GM23338 (cell line): Measurements from ENCODE around the gene PPP1R12A. TPM values are rescaled to one million over a fixed set of nuclear protein-coding genes. Genes with fewer than 3 reads are reported as not detected.

Experiments used
- ATAC-seq: fragments of 200-7000 bp; cut with Tn5 transposase; 3 replicates; pipeline ENCODE4 v1.9.1; 2020
- DNase-seq: peaks from one replicate; pipeline ENCODE4 v3.0.0-alpha.2; 2015; ENCODE audit warnings: low spot score
- H2AFZ ChIP-seq: fragments of 200-600 bp; sonication (generic); 2 replicates; pipeline ENCODE4 v1.8.0; 2016; ENCODE audit warnings: antibody characterized with exemption, mild to moderate bottlenecking, moderate library complexity
- H3F3A ChIP-seq: fragments of 200-600 bp; sonication (generic); replicated peaks from 2 replicates; pipeline ENCODE4 v1.8.0; 2017; ENCODE audit warnings: antibody characterized with exemption, mixed run types, low read depth
- H3K27ac ChIP-seq: fragments of 200-600 bp; sonication (generic); 2 replicates; pipeline ENCODE4 v1.6.1; 2016; ENCODE audit warnings: low read depth
- H3K27me3 ChIP-seq: fragments of 200-600 bp; sonication (generic); 2 replicates; pipeline ENCODE4 v1.8.0; 2016; ENCODE audit warnings: mild to moderate bottlenecking, mixed run types, moderate library complexity; ENCODE audit not compliant: insufficient read depth
- H3K36me3 ChIP-seq: fragments of 200-600 bp; sonication (generic); 2 replicates; pipeline ENCODE4 v1.8.0; 2016; ENCODE audit warnings: mild to moderate bottlenecking; ENCODE audit not compliant: insufficient read depth
- H3K4me1 ChIP-seq: fragments of 200-600 bp; sonication (generic); 2 replicates; pipeline ENCODE4 v1.8.0; 2016; ENCODE audit warnings: mild to moderate bottlenecking, moderate library complexity; ENCODE audit not compliant: insufficient read depth
- H3K4me2 ChIP-seq: fragments of 200-600 bp; sonication (generic); 2 replicates; pipeline ENCODE4 v1.7.1; 2017; ENCODE audit warnings: mixed run types
- H3K4me3 ChIP-seq: fragments of 200-600 bp; sonication (generic); 2 replicates; pipeline ENCODE4 v1.6.1; 2016; ENCODE audit warnings: mixed run types
- H3K79me2 ChIP-seq: fragments of 200-600 bp; sonication (generic); replicated peaks from 2 replicates; pipeline ENCODE4 v1.8.0; 2017; ENCODE audit warnings: mild to moderate bottlenecking; ENCODE audit not compliant: insufficient read depth
- H3K9me2 ChIP-seq: fragments of 200-600 bp; sonication (generic); 2 replicates; pipeline ENCODE4 v1.8.0; 2017; ENCODE audit not compliant: insufficient read depth
- H4K20me1 ChIP-seq: fragments of 200-600 bp; sonication (generic); replicated peaks from 2 replicates; pipeline ENCODE4 v1.8.0; 2017; ENCODE audit warnings: mild to moderate bottlenecking; ENCODE audit not compliant: insufficient read depth
- H3K27ac Mint-ChIP-seq: 2 replicates; pipeline ENCODE4 v1.8.0; 2020; ENCODE audit warnings: inconsistent platforms, mild to moderate bottlenecking, moderate library complexity, mixed read lengths
- H3K27me3 Mint-ChIP-seq: 3 replicates; pipeline ENCODE4 v1.8.0; 2022; ENCODE audit warnings: low read depth, mild to moderate bottlenecking, moderate library complexity, mixed read lengths, inconsistent platforms; ENCODE audit not compliant: insufficient read depth, poor library complexity
- H3K36me3 Mint-ChIP-seq: 3 replicates; pipeline ENCODE4 v1.8.0; 2021; ENCODE audit warnings: low read depth, mild to moderate bottlenecking, inconsistent platforms, moderate library complexity, mixed read lengths
- H3K4me1 Mint-ChIP-seq: 3 replicates; pipeline ENCODE4 v1.8.0; 2020; ENCODE audit warnings: mild to moderate bottlenecking, inconsistent platforms, mixed read lengths
- H3K4me3 Mint-ChIP-seq: 3 replicates; pipeline ENCODE4 v1.8.0; 2021; ENCODE audit warnings: moderate library complexity, mild to moderate bottlenecking, inconsistent platforms, mixed read lengths
- H3K9me3 Mint-ChIP-seq: 3 replicates; pipeline ENCODE4 v1.8.0; 2020; ENCODE audit warnings: moderate library complexity, mild to moderate bottlenecking, inconsistent platforms, mixed read lengths
- CREB1 ChIP-seq: fragments of 250-450 bp; sonication (Bioruptor Pico); IDR thresholded peaks from 2 replicates; pipeline ENCODE4 v1.5.0; 2020; ENCODE audit warnings: low read depth, mild to moderate bottlenecking, moderate library complexity
- EZH2 ChIP-seq: fragments of 200-600 bp; sonication (generic); IDR thresholded peaks from one replicate; pipeline ENCODE4 v1.8.0; 2017; ENCODE audit warnings: antibody characterized with exemption, mild to moderate bottlenecking, low read depth; ENCODE audit not compliant: unreplicated experiment
- EZH2phosphoT487 ChIP-seq: fragments of 200-600 bp; sonication (generic); IDR thresholded peaks from one replicate; pipeline ENCODE4 v1.8.1; 2018; ENCODE audit warnings: antibody characterized with exemption; ENCODE audit not compliant: unreplicated experiment
- JUNB ChIP-seq: IDR thresholded peaks from one replicate; pipeline ENCODE4 v1.6.1; 2016; ENCODE audit warnings: antibody characterized with exemption; ENCODE audit not compliant: unreplicated experiment
- NANOG ChIP-seq: IDR thresholded peaks from 2 replicates; pipeline ENCODE4 v1.6.1; 2016; ENCODE audit warnings: antibody characterized with exemption, borderline replicate concordance
- POLR2AphosphoS5 ChIP-seq: IDR thresholded peaks from 2 replicates; pipeline ENCODE4 v1.6.1; 2016; ENCODE audit warnings: antibody characterized with exemption, low read depth
- REST ChIP-seq: IDR thresholded peaks from one replicate; pipeline ENCODE4 v1.6.1; 2018; ENCODE audit warnings: antibody characterized with exemption; ENCODE audit not compliant: unreplicated experiment
- STAT1 ChIP-seq: IDR thresholded peaks from one replicate; pipeline ENCODE4 v1.6.1; 2016; ENCODE audit warnings: antibody characterized with exemption; ENCODE audit not compliant: unreplicated experiment
- ZNF114 ChIP-seq: fragments of 250-450 bp; sonication (Bioruptor Pico); IDR thresholded peaks from 2 replicates; pipeline ENCODE4 v1.5.0; 2020; ENCODE audit warnings: mild to moderate bottlenecking, moderate library complexity
- ZNF331 ChIP-seq: fragments of 250-450 bp; sonication (Bioruptor Pico); IDR thresholded peaks from 2 replicates; pipeline ENCODE4 v1.5.0; 2020; ENCODE audit warnings: low read depth, mild to moderate bottlenecking, moderate library complexity
- polyA plus RNA-seq: library from polyadenylated mRNA; unstranded; fragments of >200 nt; fragmentation: Nextera tagmentation; extraction: Ambion mirVana; gene quantifications from 2 replicates; pipeline ENCODE4 v1.2.1, GENCODE V29; 2016
- total RNA-seq: library from RNA; depleted of rRNA; stranded (reverse); fragments of >200 nt; shearing (Covaris generic); gene quantifications from 2 replicates; pipeline ENCODE4 v1.2.3, GENCODE V29; 2014
- TF ChIP-seq, protein P1 (sequence below): fragments of 250-450 bp; sonication (Bioruptor Pico); IDR thresholded peaks from 2 replicates; pipeline ENCODE4 v1.5.0; 2020; ENCODE audit warnings: mild to moderate bottlenecking, moderate library complexity
- TF ChIP-seq, protein P2 (sequence below), 2 experiments: fragments of 200-600 bp in 1 of 2; sonication (generic) in 1 of 2; conservative IDR thresholded peaks; 2 replicates each; pipeline versions ENCODE4 v1.5.1 to v1.6.1; 2016 to 2017; ENCODE audit warnings: antibody characterized with exemption in 2 of 2, low read depth in 2 of 2, mild to moderate bottlenecking in 2 of 2, moderate library complexity in 1 of 2
- TF ChIP-seq, protein P3 (sequence below): IDR thresholded peaks from 2 replicates; pipeline ENCODE4 v1.6.1; 2016; ENCODE audit warnings: antibody characterized with exemption

Gene PPP1R12A
- total and polyA plus RNA-seq, 2 experiments from 2014 or later, result 91.6 to 146 TPM

GRCh38 chr12:79871621-79872020, 63.3 kb downstream of the PPP1R12A start:
- no peak for DNase-seq
- H3K4me3 ChIP-seq, result no peak overlapping the region
- no peak overlapping the region for H3K27ac Mint-ChIP-seq
- no peak overlapping the region for H2AFZ ChIP-seq
- TF ChIP-seq EZH2, result no peak
- TF ChIP-seq STAT1, result no peak
- TF ChIP-seq, protein P1, sequence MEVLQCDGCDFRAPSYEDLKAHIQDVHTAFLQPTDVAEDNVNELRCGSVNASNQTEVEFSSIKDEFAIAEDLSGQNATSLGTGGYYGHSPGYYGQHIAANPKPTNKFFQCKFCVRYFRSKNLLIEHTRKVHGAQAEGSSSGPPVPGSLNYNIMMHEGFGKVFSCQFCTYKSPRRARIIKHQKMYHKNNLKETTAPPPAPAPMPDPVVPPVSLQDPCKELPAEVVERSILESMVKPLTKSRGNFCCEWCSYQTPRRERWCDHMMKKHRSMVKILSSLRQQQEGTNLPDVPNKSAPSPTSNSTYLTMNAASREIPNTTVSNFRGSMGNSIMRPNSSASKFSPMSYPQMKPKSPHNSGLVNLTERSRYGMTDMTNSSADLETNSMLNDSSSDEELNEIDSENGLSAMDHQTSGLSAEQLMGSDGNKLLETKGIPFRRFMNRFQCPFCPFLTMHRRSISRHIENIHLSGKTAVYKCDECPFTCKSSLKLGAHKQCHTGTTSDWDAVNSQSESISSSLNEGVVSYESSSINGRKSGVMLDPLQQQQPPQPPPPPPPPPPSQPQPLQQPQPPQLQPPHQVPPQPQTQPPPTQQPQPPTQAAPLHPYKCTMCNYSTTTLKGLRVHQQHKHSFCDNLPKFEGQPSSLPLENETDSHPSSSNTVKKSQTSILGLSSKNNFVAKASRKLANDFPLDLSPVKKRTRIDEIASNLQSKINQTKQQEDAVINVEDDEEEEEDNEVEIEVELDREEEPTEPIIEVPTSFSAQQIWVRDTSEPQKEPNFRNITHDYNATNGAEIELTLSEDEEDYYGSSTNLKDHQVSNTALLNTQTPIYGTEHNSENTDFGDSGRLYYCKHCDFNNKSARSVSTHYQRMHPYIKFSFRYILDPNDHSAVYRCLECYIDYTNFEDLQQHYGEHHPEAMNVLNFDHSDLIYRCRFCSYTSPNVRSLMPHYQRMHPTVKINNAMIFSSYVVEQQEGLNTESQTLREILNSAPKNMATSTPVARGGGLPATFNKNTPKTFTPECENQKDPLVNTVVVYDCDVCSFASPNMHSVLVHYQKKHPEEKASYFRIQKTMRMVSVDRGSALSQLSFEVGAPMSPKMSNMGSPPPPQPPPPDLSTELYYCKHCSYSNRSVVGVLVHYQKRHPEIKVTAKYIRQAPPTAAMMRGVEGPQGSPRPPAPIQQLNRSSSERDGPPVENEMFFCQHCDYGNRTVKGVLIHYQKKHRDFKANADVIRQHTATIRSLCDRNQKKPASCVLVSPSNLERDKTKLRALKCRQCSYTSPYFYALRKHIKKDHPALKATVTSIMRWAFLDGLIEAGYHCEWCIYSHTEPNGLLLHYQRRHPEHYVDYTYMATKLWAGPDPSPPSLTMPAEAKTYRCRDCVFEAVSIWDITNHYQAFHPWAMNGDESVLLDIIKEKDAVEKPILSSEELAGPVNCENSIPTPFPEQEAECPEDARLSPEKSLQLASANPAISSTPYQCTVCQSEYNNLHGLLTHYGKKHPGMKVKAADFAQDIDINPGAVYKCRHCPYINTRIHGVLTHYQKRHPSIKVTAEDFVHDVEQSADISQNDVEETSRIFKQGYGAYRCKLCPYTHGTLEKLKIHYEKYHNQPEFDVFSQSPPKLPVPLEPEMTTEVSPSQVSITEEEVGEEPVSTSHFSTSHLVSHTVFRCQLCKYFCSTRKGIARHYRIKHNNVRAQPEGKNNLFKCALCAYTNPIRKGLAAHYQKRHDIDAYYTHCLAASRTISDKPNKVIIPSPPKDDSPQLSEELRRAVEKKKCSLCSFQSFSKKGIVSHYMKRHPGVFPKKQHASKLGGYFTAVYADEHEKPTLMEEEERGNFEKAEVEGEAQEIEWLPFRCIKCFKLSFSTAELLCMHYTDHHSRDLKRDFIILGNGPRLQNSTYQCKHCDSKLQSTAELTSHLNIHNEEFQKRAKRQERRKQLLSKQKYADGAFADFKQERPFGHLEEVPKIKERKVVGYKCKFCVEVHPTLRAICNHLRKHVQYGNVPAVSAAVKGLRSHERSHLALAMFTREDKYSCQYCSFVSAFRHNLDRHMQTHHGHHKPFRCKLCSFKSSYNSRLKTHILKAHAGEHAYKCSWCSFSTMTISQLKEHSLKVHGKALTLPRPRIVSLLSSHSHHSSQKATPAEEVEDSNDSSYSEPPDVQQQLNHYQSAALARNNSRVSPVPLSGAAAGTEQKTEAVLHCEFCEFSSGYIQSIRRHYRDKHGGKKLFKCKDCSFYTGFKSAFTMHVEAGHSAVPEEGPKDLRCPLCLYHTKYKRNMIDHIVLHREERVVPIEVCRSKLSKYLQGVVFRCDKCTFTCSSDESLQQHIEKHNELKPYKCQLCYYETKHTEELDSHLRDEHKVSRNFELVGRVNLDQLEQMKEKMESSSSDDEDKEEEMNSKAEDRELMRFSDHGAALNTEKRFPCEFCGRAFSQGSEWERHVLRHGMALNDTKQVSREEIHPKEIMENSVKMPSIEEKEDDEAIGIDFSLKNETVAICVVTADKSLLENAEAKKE, result no peak
- TF ChIP-seq ZNF114 (CRISPR knock-in tag), result no peak
- TF ChIP-seq JUNB, result no peak
- no peak for TF ChIP-seq NANOG
- TF ChIP-seq REST, result no peak
- TF ChIP-seq, protein P2, sequence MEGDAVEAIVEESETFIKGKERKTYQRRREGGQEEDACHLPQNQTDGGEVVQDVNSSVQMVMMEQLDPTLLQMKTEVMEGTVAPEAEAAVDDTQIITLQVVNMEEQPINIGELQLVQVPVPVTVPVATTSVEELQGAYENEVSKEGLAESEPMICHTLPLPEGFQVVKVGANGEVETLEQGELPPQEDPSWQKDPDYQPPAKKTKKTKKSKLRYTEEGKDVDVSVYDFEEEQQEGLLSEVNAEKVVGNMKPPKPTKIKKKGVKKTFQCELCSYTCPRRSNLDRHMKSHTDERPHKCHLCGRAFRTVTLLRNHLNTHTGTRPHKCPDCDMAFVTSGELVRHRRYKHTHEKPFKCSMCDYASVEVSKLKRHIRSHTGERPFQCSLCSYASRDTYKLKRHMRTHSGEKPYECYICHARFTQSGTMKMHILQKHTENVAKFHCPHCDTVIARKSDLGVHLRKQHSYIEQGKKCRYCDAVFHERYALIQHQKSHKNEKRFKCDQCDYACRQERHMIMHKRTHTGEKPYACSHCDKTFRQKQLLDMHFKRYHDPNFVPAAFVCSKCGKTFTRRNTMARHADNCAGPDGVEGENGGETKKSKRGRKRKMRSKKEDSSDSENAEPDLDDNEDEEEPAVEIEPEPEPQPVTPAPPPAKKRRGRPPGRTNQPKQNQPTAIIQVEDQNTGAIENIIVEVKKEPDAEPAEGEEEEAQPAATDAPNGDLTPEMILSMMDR (conservative IDR thresholded peaks at IDR 0.05; ENCODE audit: low read depth in 2 of 2), result no peak
- no peak for TF ChIP-seq EZH2phosphoT487
- TF ChIP-seq POLR2AphosphoS5, result no peak
- TF ChIP-seq CREB1 (CRISPR knock-in tag), result no peak
- TF ChIP-seq ZNF331, result no peak
- TF ChIP-seq, protein P3, sequence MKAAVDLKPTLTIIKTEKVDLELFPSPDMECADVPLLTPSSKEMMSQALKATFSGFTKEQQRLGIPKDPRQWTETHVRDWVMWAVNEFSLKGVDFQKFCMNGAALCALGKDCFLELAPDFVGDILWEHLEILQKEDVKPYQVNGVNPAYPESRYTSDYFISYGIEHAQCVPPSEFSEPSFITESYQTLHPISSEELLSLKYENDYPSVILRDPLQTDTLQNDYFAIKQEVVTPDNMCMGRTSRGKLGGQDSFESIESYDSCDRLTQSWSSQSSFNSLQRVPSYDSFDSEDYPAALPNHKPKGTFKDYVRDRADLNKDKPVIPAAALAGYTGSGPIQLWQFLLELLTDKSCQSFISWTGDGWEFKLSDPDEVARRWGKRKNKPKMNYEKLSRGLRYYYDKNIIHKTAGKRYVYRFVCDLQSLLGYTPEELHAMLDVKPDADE, result no peak
- peaks cover 29% of the 10 kb centered on the region; the same call in 1 of the 2 replicates for H4K20me1 ChIP-seq
- no peak overlapping the region for H3K4me2 ChIP-seq
- H3K36me3 Mint-ChIP-seq, result peaks cover 31% of the 10 kb centered on the region; the same call in 2 of the 3 replicates
- no peaks in the 10 kb centered on the region for H3K9me3 Mint-ChIP-seq
- ATAC-seq, result no peak
- H3K36me3 ChIP-seq, result peaks cover 3% of the 10 kb centered on the region
- H3K79me2 ChIP-seq, result peaks cover 79% of the 10 kb centered on the region
- no peaks in the 10 kb centered on the region for H3K9me2 ChIP-seq
- no peaks in the 10 kb centered on the region for H3K27me3 ChIP-seq
- no peak overlapping the region for H3K27ac ChIP-seq
- H3K4me3 Mint-ChIP-seq, result no peak overlapping the region
- H3F3A ChIP-seq, result no peaks in the 10 kb centered on the region
- peaks cover 28% of the 10 kb centered on the region for H3K4me1 Mint-ChIP-seq
- H3K4me1 ChIP-seq, result peaks cover 18% of the 10 kb centered on the region
- H3K27me3 Mint-ChIP-seq, result no peaks in the 10 kb centered on the region
